Fibroblast of lung (primary cell): ENCODE measurements around the gene IL3.

Source experiments
- EZH2 ChIP-seq: IDR thresholded peaks from 2 replicates; pipeline ENCODE4 v1.5.1; 2012; ENCODE audit warnings: low read length, control low read depth, mild to moderate bottlenecking; ENCODE audit errors: missing control alignments
- TF ChIP-seq, protein P1 (sequence below), 2 donors: IDR thresholded peaks in 1 of 2; conservative IDR thresholded peaks in 1 of 2; 1 replicate in 1 of 2; 2 replicates in 1 of 2; pipeline ENCODE4 v1.5.1; 2011 to 2012; ENCODE audit warnings: low read length in 2 of 2, control low read depth in 1 of 2, inconsistent platforms in 1 of 2, low read depth in 1 of 2, mild to moderate bottlenecking in 1 of 2

DNA sequence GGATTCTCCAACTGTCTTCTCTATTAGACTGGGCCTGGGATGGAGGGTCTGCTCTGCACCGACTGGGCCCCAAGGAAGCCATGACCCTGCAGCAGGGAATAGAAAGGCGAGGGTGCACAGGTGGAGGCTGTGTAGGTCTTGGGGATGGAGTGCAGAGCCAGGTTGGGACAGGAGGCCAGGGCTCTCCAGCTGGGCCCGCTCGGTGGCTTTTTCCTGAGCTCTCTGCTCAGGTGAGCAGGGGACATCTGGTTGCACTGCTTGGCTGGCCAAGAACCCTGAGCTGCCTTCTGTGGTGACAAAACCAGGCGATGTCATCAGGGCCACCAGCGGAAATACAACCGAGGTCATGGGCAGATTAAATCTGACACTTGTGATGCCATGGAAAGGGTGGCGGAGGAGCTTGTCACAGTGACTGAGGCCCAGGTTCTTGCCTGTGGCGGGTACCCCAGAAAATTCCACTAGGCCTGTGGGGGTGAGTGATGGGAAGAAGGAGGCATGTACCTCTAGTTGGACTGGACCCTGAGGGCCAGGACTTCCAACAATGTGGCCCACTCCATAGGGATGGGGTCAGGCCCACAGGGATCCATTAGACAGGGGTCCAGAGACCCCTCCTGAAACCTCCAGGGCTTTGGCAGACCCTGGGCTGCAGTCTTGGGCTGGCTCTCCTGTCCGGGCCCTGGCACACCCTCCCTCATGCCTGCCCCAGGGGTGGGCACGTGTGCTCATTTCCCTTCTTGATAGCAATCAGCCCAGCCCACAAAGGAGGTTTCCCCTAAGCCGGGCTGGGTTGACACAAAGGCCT lies 4.4 kb upstream of the IL3 start:
- TF ChIP-seq, protein P1, sequence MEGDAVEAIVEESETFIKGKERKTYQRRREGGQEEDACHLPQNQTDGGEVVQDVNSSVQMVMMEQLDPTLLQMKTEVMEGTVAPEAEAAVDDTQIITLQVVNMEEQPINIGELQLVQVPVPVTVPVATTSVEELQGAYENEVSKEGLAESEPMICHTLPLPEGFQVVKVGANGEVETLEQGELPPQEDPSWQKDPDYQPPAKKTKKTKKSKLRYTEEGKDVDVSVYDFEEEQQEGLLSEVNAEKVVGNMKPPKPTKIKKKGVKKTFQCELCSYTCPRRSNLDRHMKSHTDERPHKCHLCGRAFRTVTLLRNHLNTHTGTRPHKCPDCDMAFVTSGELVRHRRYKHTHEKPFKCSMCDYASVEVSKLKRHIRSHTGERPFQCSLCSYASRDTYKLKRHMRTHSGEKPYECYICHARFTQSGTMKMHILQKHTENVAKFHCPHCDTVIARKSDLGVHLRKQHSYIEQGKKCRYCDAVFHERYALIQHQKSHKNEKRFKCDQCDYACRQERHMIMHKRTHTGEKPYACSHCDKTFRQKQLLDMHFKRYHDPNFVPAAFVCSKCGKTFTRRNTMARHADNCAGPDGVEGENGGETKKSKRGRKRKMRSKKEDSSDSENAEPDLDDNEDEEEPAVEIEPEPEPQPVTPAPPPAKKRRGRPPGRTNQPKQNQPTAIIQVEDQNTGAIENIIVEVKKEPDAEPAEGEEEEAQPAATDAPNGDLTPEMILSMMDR (conservative IDR thresholded peaks at IDR 0.05 in 1 of 2, IDR thresholded peaks at IDR 0.05 in 1 of 2; ENCODE audit: low read depth in 1 of 2, low read length in 2 of 2), result no peak
- TF ChIP-seq EZH2, result no peak
